Activated CD8-positive, alpha-beta T cell treated with anti-CD3 and anti-CD28 coated beads for 36 hours (primary cell): ENCODE results near the gene ZNF710. TPM values are rescaled to one million over a fixed set of nuclear protein-coding genes. Genes with fewer than 3 reads are reported as not detected.

Experiments
- ATAC-seq: fragments of 200-7000 bp; cut with Tn5 transposase; one replicate; pipeline ENCODE4 v1.10.0; 2021; ENCODE audit warnings: mild to moderate bottlenecking, moderate library complexity
- CTCF ChIA-PET: fragments of 350-600 bp; sonication (Branson Sonifier 250); formaldehyde crosslinking; loops from one replicate; lab custom pipeline; 2021; ENCODE audit warnings: antibody characterized with exemption; lab: Charles Lee
- POLR2A ChIA-PET: fragments of 350-600 bp; sonication (Branson Sonifier 250); formaldehyde crosslinking; loops from one replicate; lab custom pipeline; 2021; ENCODE audit warnings: antibody characterized with exemption; lab: Charles Lee
- DNase-seq: peaks from one replicate; pipeline ENCODE4 v3.0.0-alpha.2; 2020
- H3K27ac Mint-ChIP-seq: one replicate; pipeline ENCODE4 v1.8.0; 2021; ENCODE audit warnings: mild to moderate bottlenecking, mixed read lengths
- H3K27me3 Mint-ChIP-seq: one replicate; pipeline ENCODE4 v1.8.0; 2021; ENCODE audit warnings: mixed read lengths
- H3K36me3 Mint-ChIP-seq: one replicate; pipeline ENCODE4 v1.8.0; 2021; ENCODE audit warnings: low read depth, mixed read lengths
- H3K4me1 Mint-ChIP-seq: one replicate; pipeline ENCODE4 v1.8.0; 2021; ENCODE audit warnings: low read depth, mixed read lengths
- H3K4me3 Mint-ChIP-seq: one replicate; pipeline ENCODE4 v1.8.0; 2021; ENCODE audit warnings: mild to moderate bottlenecking, moderate library complexity, mixed read lengths
- H3K9me3 Mint-ChIP-seq: one replicate; pipeline ENCODE4 v1.8.0; 2021; ENCODE audit warnings: mixed read lengths
- intact Hi-C: fragments of 100-400 bp; cut with micrococcal nuclease; formaldehyde crosslinking; loops from one replicate; pipeline ENCODE4 v1.10.0; 2022
- total RNA-seq, 2 experiments: library from RNA; stranded (reverse); gene quantifications; one replicate each; pipeline ENCODE4 v1.2.3, GENCODE V29; 2021
- TF ChIP-seq, protein P1 (sequence below): fragments of 200-600 bp; IDR thresholded peaks from one replicate; pipeline ENCODE4 v1.8.0; 2022; ENCODE audit warnings: antibody characterized with exemption, mild to moderate bottlenecking

Gene ZNF710
- total RNA-seq, 2 experiments from 2014 or later = 15.2 to 17.2 TPM

DNA sequence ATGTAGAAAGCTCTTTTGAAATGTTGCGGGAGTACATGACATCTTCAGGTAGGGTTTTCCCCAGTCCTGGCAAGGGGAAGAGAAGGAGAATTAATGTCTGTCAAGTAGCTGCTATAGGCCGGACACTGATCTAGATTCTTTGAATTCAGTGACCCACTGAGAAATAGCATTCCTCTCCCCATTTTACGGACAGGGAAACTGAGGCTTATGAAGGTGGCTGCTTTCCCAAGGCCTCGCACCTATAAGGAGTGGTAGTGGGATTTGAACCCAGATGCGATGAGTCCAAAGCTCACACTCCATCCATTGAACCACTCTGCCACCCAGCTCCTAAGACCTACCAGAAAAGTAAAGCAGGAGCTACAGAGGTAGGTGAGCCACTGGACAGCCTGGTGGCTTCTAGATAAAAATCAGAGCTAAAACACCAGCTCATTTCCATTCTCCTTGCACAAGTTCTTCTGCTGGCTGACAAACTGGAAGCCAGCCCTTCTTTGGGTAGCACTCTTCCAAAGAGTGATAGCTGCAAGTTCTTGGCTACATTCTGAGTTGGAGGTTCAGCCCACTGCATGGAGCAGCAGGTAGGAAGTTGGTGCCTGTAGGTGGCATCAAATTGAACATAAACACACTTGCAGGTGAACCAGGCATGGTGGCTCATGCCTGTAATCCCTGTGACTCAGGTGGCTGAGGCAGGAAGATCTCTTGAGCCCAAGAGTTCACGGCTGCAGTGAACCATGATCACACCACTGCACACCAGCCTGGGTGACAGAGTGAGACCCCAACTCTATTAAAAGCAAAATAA lies 22.0 kb downstream of the ZNF710 start:
- DNase-seq (no peak), ATAC-seq (no peak)
- Mint-ChIP-seq H3K4me1 (peaks cover 10% of the 10 kb centered on the region), H3K36me3 (peaks cover under 1% of the 10 kb centered on the region), H3K4me3 (no peak overlapping the region), H3K9me3 (peaks cover under 1% of the 10 kb centered on the region), H3K27me3 (no peaks in the 10 kb centered on the region), H3K27ac (no peak overlapping the region)
- POLR2A ChIA-PET = no interaction called here
- TF ChIP-seq, protein P1, sequence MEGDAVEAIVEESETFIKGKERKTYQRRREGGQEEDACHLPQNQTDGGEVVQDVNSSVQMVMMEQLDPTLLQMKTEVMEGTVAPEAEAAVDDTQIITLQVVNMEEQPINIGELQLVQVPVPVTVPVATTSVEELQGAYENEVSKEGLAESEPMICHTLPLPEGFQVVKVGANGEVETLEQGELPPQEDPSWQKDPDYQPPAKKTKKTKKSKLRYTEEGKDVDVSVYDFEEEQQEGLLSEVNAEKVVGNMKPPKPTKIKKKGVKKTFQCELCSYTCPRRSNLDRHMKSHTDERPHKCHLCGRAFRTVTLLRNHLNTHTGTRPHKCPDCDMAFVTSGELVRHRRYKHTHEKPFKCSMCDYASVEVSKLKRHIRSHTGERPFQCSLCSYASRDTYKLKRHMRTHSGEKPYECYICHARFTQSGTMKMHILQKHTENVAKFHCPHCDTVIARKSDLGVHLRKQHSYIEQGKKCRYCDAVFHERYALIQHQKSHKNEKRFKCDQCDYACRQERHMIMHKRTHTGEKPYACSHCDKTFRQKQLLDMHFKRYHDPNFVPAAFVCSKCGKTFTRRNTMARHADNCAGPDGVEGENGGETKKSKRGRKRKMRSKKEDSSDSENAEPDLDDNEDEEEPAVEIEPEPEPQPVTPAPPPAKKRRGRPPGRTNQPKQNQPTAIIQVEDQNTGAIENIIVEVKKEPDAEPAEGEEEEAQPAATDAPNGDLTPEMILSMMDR = no peak
- intact Hi-C loops = no loop called here
- CTCF ChIA-PET = interaction anchor here (1.3 kb wide), 1 partner anchor 62 kb away, joined by 3 read pairs; no protein-coding TSS in a partner anchor

DNA sequence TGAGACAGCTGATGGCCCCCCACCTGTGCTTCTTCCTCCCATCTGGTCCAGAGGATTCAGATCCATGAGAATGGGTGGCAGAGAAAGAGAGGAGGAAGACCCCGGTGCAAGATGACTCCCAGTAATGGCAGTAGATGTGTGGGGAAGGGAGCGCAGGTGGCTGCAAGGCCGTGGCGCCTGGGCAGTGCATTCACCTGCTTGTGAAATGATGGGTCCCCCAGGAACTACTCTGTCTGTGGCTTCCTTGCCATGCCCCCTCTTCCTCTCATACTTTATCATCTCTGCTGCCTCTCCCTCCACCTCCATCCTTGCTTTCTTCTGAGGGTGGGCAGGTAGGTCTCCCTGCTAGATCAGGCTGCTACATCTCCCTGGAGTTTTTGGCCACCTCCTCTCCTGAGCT lies 23.3 kb downstream of the ZNF710 start:
- DNase-seq (no peak), ATAC-seq (no peak)
- ChIA-PET CTCF (interaction anchor here (0.8 kb wide), 1 partner anchor 150 kb away, joined by 3 read pairs; no protein-coding TSS in a partner anchor), POLR2A (interaction anchor here (0.9 kb wide), 1 partner anchor 76 kb away, joined by 3 read pairs; no protein-coding TSS in a partner anchor)
- H3K27ac Mint-ChIP-seq = no peak overlapping the region
- H3K4me1 Mint-ChIP-seq = peaks cover 15% of the 10 kb centered on the region
- TF ChIP-seq, protein P1 = no peak
- peaks cover 7% of the 10 kb centered on the region for H3K36me3 Mint-ChIP-seq
- intact Hi-C loops = no loop called here
- H3K4me3 Mint-ChIP-seq = no peak overlapping the region
- peaks cover 6% of the 10 kb centered on the region for H3K9me3 Mint-ChIP-seq
- no peaks in the 10 kb centered on the region for H3K27me3 Mint-ChIP-seq

DNA sequence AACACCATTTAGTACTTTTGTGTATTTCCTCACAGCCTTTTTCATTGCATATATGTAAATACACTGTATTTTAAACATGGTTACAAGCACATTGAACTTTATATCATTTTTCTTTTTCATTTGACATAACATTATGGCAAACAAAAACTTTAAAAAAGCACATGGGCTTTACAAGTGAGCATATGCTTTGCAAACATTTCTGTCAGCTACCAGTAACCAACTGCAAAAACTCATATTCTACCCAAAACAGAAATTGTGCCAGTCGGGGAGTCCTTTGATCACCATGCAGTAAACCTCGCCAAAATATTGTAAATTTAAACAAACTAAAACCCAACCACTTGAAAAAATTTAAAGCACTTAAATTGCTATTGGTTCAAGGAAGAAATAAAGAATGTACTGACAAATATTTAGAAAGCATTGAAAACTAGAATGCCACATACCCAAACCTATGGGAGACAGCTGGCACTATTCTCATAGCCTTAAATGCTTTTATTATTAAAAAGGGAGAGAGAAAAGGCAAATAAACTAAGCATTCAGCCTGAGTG lies 24.4 kb downstream of the ZNF710 start:
- POLR2A ChIA-PET = interaction anchor here (0.9 to 1.1 kb wide), 2 partner anchors 12 to 75 kb away, joined by 3 read pairs; no protein-coding TSS in a partner anchor
- peaks cover 6% of the 10 kb centered on the region for H3K9me3 Mint-ChIP-seq
- peaks cover 7% of the 10 kb centered on the region for H3K36me3 Mint-ChIP-seq
- H3K4me3 Mint-ChIP-seq = no peak overlapping the region
- TF ChIP-seq, protein P1 = no peak
- peaks cover 18% of the 10 kb centered on the region for H3K4me1 Mint-ChIP-seq
- no peaks in the 10 kb centered on the region for H3K27me3 Mint-ChIP-seq
- DNase-seq (no peak), ATAC-seq (no peak)
- intact Hi-C loops = no loop called here
- CTCF ChIA-PET = interaction anchor here (0.8 to 1.3 kb wide), 3 partner anchors 46 to 151 kb away, joined by 3 read pairs; no protein-coding TSS in a partner anchor
- no peak overlapping the region for H3K27ac Mint-ChIP-seq

DNA sequence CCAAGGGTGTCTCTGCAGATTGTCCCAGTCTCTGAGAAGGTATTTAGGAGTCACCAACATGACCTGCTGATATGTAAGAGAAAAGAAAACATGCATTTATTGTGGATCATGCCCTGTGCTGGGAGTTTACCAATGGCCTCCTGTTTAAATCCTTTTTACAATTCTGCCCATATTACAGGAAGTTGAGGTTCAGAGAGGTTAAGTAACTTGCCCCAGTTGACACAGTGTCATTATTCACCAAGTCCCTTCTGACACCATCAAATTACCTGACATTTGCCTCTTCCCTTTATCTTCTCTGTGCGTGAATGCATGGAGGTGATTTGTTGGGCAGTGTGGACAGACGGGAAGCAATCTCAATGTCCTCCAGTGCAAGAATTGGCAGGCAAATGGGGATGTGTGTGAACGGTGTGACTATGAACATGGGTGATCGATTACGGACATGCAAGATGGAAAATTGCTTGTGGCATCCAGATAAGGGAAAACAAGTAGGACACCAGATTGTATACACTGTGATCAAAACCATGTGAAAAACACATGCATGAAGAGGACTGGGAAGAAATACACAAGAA lies 27.3 kb downstream of the ZNF710 start:
- Mint-ChIP-seq H3K9me3 (peaks cover 6% of the 10 kb centered on the region), H3K27ac (no peak overlapping the region), H3K4me1 (peaks cover 33% of the 10 kb centered on the region), H3K4me3 (no peak overlapping the region), H3K27me3 (no peaks in the 10 kb centered on the region), H3K36me3 (peaks cover 7% of the 10 kb centered on the region)
- DNase-seq = no peak
- ChIA-PET CTCF (interaction anchor here (0.7 to 1.7 kb wide), 2 partner anchors 11 to 44 kb away, joined by 3 to 4 read pairs; no protein-coding TSS in a partner anchor), POLR2A (interaction anchor here (1.1 to 1.5 kb wide), 2 partner anchors 20 kb away, joined by 3 to 4 read pairs; no protein-coding TSS in a partner anchor)
- intact Hi-C loops = no loop called here
- TF ChIP-seq, protein P1 = no peak
- no peak for ATAC-seq
